HG03039 (cell line): ENCODE measurements around the gene KL.

Experiments
- ATAC-seq: cut with Tn5 transposase; IDR thresholded peaks from one replicate; pipeline ENCODE4 v1.9.1; 2021; ENCODE audit warnings: mild to moderate bottlenecking, moderate library complexity; ENCODE audit not compliant: unreplicated experiment

Gene KL

GRCh38 chr13:33109271-33109697, 93.1 kb downstream of the KL start:
- ATAC-seq = no peak

- ATAC-seq = no peak
Observed at GRCh38 chr13:33109801-33110200, 93.6 kb downstream of the KL start.

GRCh38 chr13:33110386-33110712, 94.1 kb downstream of the KL start:
- ATAC-seq = no peak

- ATAC-seq = no peak
Observed at GRCh38 chr13:33110713-33111413, 94.6 kb downstream of the KL start.

- no peak for ATAC-seq
Observed at GRCh38 chr13:33111414-33112110, 95.3 kb downstream of the KL start.

GRCh38 chr13:33112766-33113165, 96.5 kb downstream of the KL start:
- no peak for ATAC-seq

- no peak for ATAC-seq
Observed at GRCh38 chr13:33114146-33114545, 97.9 kb downstream of the KL start.

DNA sequence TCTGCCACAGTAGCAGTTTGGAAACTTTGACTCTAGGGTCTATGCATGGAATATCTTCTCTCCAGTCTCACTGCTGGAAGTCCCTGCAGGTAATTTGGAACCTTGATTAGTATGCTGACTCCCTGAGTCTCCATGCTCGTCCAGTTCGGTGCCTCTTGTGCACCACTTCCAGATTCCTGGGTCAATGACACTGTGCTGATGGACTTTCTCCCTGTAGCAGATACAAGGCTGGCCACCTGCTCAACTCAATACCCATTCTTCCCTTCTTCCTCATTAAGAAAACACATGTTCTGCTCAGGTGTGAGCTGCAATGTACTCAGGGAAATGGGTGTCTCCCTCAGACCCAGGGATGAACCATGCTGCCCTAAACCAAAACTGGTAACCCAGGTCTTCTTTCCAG, 99.1 kb downstream of the KL start:
- ATAC-seq = no peak
